ENCODE data around the gene RALGPS1.

Gene RALGPS1

GRCh38 chr9:127074561-127075548, 160.3 kb downstream of the RALGPS1 start:
- H3K9me3 ChIP-seq (ENCODE audit: control insufficient read depth, insufficient read depth, low read depth, low read length): no peaks in the 10 kb centered on the region
- TF ChIP-seq ZIC2 (tag by site-specific recombination; IDR thresholded peaks at IDR 0.05) (0 out of 2 replicates have a peak, but pooled peaks have one; percentile 34), ZNF544 (tag by site-specific recombination; IDR thresholded peaks at IDR 0.05) (no peak), ZNF660 (tag by site-specific recombination; IDR thresholded peaks at IDR 0.05) (peak; percentile 93), PATZ1 (tag by site-specific recombination; IDR thresholded peaks at IDR 0.05) (no peak), MEIS1 (CRISPR knock-in tag; IDR thresholded peaks at IDR 0.05; ENCODE audit: borderline replicate concordance) (0 out of 2 replicates have a peak, but pooled peaks have one; percentile 59)
- H3K4me1 ChIP-seq (ENCODE audit: control insufficient read depth, insufficient read depth, low read length): no peaks in the 10 kb centered on the region
- ChIA-PET POLR2A (no interaction called here), CTCF (interaction anchor here (1.1 to 1.2 kb wide), 2 partner anchors 9 to 10 kb away, joined by 3 to 4 read pairs; no protein-coding TSS in a partner anchor)
- no peak overlapping the region for H3K27ac ChIP-seq (ENCODE audit: extremely low read depth, low read depth, low read length)
- peaks cover 0 to 4% of the 10 kb centered on the region in 2 experiments; a peak in 1 of 3 replicates for H3K36me3 ChIP-seq (ENCODE audit: control insufficient read depth in 2 of 2, insufficient read depth in 1 of 2, low read length in 2 of 2)
- H3K4me3 ChIP-seq (ENCODE audit: low read depth, low read length): no peak overlapping the region

GRCh38 chr9:127075624-127076372, 161.2 kb downstream of the RALGPS1 start:
- no peaks in the 10 kb centered on the region for H3K4me1 ChIP-seq (ENCODE audit: control insufficient read depth, insufficient read depth, low read length)
- H3K36me3 ChIP-seq (ENCODE audit: control insufficient read depth in 2 of 2, insufficient read depth in 1 of 2, low read length in 2 of 2): no peaks in the 10 kb centered on the region
- no peaks in the 10 kb centered on the region for H3K9me3 ChIP-seq (ENCODE audit: control insufficient read depth, insufficient read depth, low read depth, low read length)
- CTCF ChIA-PET: interaction anchor here (1.1 to 1.2 kb wide), 2 partner anchors 9 to 10 kb away, joined by 3 to 4 read pairs; no protein-coding TSS in a partner anchor
- no peak overlapping the region for H3K4me3 ChIP-seq (ENCODE audit: low read depth, low read length)
- no peak overlapping the region for H3K27ac ChIP-seq (ENCODE audit: extremely low read depth, low read depth, low read length)
- POLR2A ChIA-PET: no interaction called here
- TF ChIP-seq ZBTB10 (tag by site-specific recombination; IDR thresholded peaks at IDR 0.05) (no peak), ZNF654 (tag by site-specific recombination; IDR thresholded peaks at IDR 0.05; ENCODE audit: low read depth) (no peak), ZNF280D (tag by site-specific recombination; IDR thresholded peaks at IDR 0.05) (no peak), ZNF843 (tag by site-specific recombination; IDR thresholded peaks at IDR 0.05) (no peak), ZNF391 (tag by site-specific recombination; IDR thresholded peaks at IDR 0.05; ENCODE audit: borderline replicate concordance, low read depth) (no peak), ZNF426 (tag by site-specific recombination; IDR thresholded peaks at IDR 0.05) (no peak), ZBTB48 (tag by site-specific recombination; IDR thresholded peaks at IDR 0.05) (no peak), ZNF335 (tag by site-specific recombination; conservative IDR thresholded peaks at IDR 0.05) (no peak), KLF10 (tag by site-specific recombination; IDR thresholded peaks at IDR 0.05) (no peak), HOXC10 (CRISPR knock-in tag; IDR thresholded peaks at IDR 0.05) (no peak), SP7 (tag by site-specific recombination; IDR thresholded peaks at IDR 0.05) (no peak), ZNF596 (tag by site-specific recombination; IDR thresholded peaks at IDR 0.05) (no peak), ZNF394 (tag by site-specific recombination; IDR thresholded peaks at IDR 0.05; ENCODE audit: borderline replicate concordance) (no peak), ZNF280C (tag by site-specific recombination; IDR thresholded peaks at IDR 0.05) (no peak), ZNF561 (tag by site-specific recombination; IDR thresholded peaks at IDR 0.05; ENCODE audit: borderline replicate concordance) (no peak), OVOL3 (tag by site-specific recombination; IDR thresholded peaks at IDR 0.05) (no peak), ZNF24 (tag by site-specific recombination; IDR thresholded peaks at IDR 0.05) (no peak)
